ENCODE results near the gene ZP3.
"Not testable (repeated sequence)": the region's sequence is repeated elsewhere in the genome, so short reads cannot be mapped to it uniquely, and the experiment has no call there.

The ZP3 gene

DNA sequence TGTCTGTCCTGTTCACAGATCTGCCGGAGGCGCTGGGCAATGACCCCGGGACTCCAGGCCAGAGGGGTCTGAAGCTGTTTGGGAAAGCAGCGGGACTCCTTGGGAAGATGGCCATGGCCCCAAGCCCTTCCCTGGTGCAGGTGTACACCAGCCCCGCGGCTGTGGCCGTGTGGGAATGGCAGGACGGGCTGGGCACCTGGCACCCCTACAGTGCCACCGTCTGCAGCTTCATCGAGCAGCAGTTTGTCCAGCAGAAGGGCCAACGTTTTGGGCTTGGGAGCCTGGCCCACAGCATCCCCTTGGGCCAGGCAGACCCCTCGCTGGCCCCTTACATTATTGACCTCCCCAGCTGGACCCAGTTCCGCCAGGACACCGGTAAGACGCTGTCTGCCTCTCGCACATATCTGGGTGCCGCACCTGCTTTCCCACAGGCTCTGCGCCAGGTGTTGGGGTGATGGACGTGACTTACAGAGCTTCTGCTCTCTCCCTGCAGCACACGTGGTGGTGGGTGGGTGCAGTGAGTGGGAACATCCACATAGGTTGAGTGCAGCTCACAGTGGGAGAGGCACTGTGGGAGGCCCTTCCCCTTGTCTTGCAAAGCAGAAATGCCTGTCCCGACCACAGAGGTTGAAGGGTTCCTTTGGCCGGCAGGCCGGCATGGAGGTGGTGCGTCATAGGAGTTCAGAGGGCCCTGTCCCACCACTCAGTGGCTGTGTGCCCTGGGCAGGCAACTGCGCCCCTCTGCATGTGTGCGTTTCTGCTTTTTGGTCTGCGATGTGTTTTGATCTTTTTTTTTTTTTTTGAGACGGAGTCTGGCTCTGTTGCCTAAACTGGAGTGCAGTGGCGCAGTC, 55.9 kb downstream of the ZP3 start:
- in situ Hi-C loops (cut with HindIII; ENCODE audit: low sequenced_read_pairs): not testable (repeated sequence)

DNA sequence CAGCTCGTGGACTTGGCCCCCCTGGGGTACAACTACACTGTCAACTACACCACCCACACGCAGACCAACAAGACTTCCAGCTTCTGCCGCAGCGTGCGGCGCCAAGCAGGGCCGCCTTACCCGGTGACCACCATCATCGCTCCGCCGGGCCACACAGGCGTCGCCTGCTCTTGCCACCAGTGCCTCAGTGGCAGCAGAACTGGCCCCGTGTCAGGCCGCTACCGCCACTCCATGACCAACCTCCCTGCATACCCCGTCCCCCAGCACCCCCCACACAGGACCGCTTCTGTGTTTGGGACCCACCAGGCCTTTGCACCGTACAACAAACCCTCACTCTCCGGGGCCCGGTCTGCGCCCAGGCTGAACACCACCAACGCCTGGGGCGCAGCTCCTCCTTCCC, 57.9 kb downstream of the ZP3 start:
- in situ Hi-C loops (cut with HindIII; ENCODE audit: low sequenced_read_pairs): not testable (repeated sequence)

DNA sequence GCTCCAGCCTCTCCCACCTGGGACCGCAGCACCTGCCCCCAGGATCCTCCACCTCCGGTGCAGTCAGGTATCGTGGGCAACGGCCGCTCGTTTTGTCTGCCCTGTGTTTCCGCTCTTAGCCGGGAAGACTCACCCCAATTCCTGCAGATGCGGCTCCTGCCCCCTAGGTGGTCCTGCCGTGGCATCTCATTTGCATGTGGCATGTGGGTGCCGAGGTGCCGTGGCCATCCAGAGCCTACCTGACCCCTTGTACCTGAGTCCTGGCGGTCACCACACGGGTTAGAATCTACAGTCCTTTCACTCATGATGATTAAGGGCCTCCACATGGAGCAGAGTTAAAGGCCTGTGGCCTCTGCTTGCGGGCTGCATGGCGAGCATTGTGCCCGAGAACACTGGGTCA, 58.3 kb downstream of the ZP3 start:
- in situ Hi-C loops (cut with HindIII; ENCODE audit: low sequenced_read_pairs): not testable (repeated sequence)

DNA sequence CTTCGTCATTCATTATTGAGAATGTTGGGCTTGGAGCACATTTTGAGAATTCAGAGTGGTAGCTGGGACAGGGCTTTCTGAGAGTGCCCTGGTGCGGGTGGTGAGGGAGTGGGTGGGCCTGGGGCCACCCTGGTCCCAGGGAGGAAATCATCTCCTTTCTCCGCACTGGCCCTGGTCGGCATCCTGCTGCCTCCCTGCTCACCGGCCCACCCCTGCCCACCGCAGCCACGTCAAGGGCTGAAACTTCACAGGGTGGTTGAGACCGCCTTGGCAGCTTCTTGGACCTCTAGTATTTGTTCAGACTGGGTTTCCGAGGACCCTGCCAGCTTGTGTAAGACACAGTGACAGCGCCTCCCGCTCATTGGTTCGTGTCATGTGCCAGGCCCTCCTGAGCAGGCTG, 59.7 kb downstream of the ZP3 start:
- in situ Hi-C loops (cut with HindIII; ENCODE audit: low sequenced_read_pairs): not testable (repeated sequence)

DNA sequence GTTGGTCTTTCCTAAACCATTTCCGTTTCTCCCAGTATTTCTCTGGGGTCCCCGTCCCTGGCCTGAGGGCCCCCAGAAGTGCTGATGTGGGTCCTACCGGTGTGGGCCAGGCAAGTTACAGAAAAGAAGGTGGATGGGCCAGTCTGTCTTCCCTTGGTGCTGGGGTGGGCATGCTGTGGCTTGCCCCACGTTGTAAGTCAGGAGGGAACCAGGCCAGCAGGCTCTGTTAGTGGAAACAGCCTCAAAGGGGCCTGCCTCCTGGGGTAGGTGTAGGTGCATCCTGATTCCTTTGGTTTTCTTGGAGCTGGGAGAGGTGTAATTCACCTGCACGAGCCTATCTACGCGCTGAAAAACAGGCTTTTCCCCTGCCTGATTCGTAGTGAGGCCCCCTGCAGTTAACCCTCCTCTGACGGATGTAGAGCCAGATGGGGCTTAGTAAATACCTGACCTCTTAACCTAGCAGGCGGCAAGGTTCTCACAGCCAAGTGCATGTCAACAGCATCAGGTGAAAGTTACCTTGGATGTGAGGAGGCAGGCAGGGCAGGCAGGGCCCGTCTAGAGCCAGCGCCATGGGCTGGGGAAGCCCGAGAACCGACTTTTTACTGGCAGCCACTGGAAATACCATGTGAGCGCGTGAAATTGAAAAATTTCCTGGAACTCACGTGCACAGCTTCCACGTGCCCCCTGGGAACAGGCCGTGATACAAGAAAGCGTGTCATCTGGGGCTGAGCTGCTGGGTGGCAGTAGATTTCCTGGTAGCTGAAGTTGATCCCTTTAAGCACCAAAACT, 61.3 kb downstream of the ZP3 start:
- in situ Hi-C loops (cut with HindIII; ENCODE audit: low sequenced_read_pairs): not testable (repeated sequence)

DNA sequence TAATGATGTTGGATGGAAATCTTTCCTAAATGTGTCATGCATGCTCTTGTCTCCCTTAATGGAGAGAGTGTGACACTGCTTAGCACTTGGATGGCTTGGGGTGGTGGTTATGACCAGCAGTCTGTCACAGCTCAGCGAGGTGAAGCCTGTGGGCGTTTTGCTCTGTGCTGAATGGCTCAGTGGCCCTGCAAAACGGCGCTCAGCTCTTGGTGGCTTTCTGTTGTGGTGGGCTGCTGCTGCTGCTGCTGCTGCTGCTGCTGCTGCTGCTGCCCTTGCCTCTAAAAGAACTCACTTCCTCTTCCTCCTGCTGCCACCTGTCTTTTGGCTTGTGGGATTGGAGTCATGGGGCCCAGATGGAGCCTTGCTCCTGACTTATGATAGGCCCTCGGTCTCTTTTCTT, 61.9 kb downstream of the ZP3 start:
- in situ Hi-C loops (cut with HindIII; ENCODE audit: low sequenced_read_pairs): not testable (repeated sequence)

DNA sequence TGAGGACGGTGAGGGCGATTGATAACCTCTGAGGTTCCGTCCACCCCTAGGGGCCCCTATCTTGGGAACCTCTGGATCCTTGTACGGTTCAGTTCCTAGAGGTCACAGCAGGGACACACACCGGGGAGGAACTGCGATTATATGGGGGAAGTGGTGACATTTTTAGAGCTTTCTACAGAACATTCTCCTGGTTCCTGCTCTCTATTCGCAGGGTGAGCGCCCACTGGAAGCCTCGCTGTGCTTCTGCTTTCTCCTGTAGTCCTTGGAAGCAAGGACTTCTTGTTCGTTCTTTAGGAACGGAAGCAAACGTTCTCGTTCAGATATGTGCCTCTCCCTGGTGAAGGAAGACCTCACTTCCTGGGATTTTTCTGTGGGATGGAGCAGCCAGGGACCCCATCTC, 63.2 kb downstream of the ZP3 start:
- in situ Hi-C loops (cut with HindIII; ENCODE audit: low sequenced_read_pairs): not testable (repeated sequence)

Measured in endothelial cell of hepatic sinusoid (primary cell).